GM18951 (cell line): Measurements from ENCODE around the gene LDLRAD3.

Experiments
- POLR2A ChIP-seq: IDR thresholded peaks from 4 replicates; pipeline ENCODE4 v1.6.1; 2011; ENCODE audit warnings: mild to moderate bottlenecking; ENCODE audit not compliant: insufficient read length, insufficient read depth; ENCODE audit errors: extremely low read depth
- in situ Hi-C: fragments of 300-500 bp; cut with MboI; formaldehyde crosslinking; loops from one replicate; pipeline ENCODE4 v1.12.0; 2022; ENCODE audit warnings: low sequenced_read_pairs, mixed read lengths, inconsistent platforms; ENCODE audit not compliant: unreplicated experiment

The LDLRAD3 gene

GRCh38 chr11:36065436-36065835 lies 121.6 kb downstream of the LDLRAD3 start:
- in situ Hi-C loops = loop anchor here (25.0 kb wide), 1 partner anchor 453 kb away; the partner anchor contains the start of gene FJX1
- TF ChIP-seq POLR2A = no peak

- in situ Hi-C loops = loop anchor here (25.0 kb wide), 1 partner anchor 455 kb away; the partner anchor contains the start of gene FJX1
- no peak for TF ChIP-seq POLR2A
These were observed 123.0 kb downstream of the LDLRAD3 start for GRCh38 chr11:36066891-36067290.

- no peak for TF ChIP-seq POLR2A
- in situ Hi-C loops = loop anchor here (25.0 kb wide), 1 partner anchor 457 kb away; the partner anchor contains the start of gene FJX1
These were observed 125.8 kb downstream of the LDLRAD3 start for GRCh38 chr11:36069576-36070212.

- TF ChIP-seq POLR2A = no peak
- in situ Hi-C loops = loop anchor here (25.0 kb wide), 1 partner anchor 458 kb away; the partner anchor contains the start of gene FJX1
These were observed 126.5 kb downstream of the LDLRAD3 start for GRCh38 chr11:36070213-36070953.

GRCh38 chr11:36070954-36071330 lies 127.1 kb downstream of the LDLRAD3 start:
- no peak for TF ChIP-seq POLR2A
- in situ Hi-C loops = loop anchor here (25.0 kb wide), 1 partner anchor 459 kb away; the partner anchor contains the start of gene FJX1

GRCh38 chr11:36071917-36072500 lies 128.1 kb downstream of the LDLRAD3 start:
- in situ Hi-C loops = loop anchor here (25.0 kb wide), 1 partner anchor 460 kb away; the partner anchor contains the start of gene FJX1
- no peak for TF ChIP-seq POLR2A

- no peak for TF ChIP-seq POLR2A
- in situ Hi-C loops = loop anchor here (25.0 kb wide), 1 partner anchor 461 kb away; the partner anchor contains the start of gene FJX1
These were observed 129.7 kb downstream of the LDLRAD3 start for GRCh38 chr11:36073411-36074203.

GRCh38 chr11:36074941-36075431 lies 131.1 kb downstream of the LDLRAD3 start:
- no peak for TF ChIP-seq POLR2A
- in situ Hi-C loops = loop anchor here (25.0 kb wide), 1 partner anchor 463 kb away; the partner anchor contains the start of gene FJX1

GRCh38 chr11:36077368-36077767 lies 133.5 kb downstream of the LDLRAD3 start:
- no peak for TF ChIP-seq POLR2A
- in situ Hi-C loops = no loop called here

- in situ Hi-C loops = no loop called here
- no peak for TF ChIP-seq POLR2A
These were observed 134.2 kb downstream of the LDLRAD3 start for GRCh38 chr11:36077886-36078685.

- in situ Hi-C loops = no loop called here
- no peak for TF ChIP-seq POLR2A
These were observed 134.8 kb downstream of the LDLRAD3 start for GRCh38 chr11:36078686-36079055.
